ENCODE measurements around the gene SLC6A2. TPM values are rescaled to one million over a fixed set of nuclear protein-coding genes. Genes with fewer than 3 reads are reported as not detected.

SLC6A2 gene
- total RNA-seq, 1 donor from 2014 or later, result under 0.01 TPM

DNA sequence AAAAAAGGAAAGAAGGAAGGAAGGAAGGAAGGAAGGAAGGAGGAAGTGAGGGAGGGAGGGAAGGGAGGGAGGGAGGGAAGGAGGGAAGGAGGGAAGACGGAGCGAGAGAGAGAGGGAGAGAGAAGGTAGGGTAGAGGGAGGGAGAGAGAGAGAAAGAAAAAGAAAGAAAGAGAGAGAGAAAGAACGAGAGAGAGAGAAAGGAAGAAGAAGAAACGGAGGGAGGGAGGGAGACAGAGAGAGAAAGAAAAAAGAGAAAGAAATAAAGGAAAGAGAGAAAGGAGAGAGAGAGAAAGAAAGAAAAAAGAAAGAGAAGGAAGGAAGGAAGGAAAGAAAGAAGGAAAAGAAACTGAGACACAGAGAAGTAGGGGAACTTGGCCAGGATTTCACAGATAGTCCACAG is 8.4 kb upstream of the SLC6A2 start:
- no peak for DNase-seq (ENCODE audit: low read depth in 2 of 2)

DNA sequence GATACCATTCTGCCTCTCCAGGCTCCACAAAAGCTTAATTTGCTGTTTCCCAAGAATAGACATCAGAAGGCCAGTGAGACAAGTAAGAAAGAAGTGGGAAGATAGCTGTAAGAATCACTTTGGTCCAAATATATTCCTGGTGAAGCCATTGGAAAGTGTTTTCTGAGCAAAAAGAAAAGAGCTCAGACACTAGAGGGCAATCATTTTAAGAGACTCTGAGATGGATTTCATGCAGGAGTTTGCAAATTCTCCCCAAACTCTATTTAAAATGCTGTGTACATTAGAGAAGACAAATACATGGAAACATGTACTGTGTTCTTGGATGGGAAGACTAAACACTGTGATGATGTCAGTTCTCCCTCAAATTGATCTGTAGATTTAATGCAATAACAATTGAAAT is 8.0 kb upstream of the SLC6A2 start:
- no peak for DNase-seq (ENCODE audit: low read depth in 2 of 2)

DNA sequence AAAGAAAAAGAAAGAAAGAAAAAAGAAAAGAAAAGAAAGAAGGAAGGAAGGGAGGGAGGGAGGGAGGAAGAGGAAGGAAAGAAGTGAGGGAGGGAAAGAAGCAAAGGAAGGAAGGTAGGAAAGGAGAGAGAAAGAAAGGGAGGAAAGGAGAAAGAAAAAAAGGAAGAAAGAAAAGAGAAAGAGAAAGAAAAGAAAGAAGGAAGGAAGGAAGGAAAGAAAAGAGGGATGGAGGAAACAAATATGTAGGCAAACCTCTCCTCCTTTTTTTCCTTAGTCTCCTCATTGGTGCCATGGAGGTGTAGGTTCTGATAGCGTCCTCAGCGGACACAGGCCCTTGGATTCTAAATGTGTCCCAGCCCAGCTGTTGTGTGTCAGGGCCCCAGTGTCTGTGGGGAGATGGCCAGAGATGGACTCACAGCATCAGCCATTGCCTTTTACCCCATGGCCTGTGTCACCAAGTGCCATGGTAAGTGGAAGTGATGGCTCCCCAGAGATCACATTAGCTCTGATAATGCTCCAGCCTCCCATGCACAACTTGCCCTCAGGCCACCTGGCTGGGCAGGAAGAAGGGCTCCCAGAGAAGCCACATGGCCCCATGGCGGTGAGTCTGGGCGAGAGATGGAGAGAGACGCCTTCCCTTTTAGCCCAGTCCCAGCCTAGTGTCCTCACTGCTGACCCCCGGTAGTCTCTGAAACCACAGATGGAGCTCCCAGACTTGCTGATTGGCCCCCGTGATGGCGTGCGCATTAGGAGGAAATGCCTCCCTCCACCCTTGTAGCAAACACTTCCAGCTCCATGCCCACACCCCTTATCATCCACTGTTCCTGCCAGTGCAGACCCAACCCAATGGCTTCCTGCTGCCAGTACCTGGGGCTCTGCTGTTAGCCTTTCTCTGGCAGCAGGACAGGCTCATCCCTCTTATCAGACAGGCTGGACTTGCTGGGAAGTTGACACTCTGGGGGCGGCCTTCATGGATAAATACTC is 3.7 kb upstream of the SLC6A2 start:
- DNase-seq (ENCODE audit: low read depth in 2 of 2), result no peak

DNA sequence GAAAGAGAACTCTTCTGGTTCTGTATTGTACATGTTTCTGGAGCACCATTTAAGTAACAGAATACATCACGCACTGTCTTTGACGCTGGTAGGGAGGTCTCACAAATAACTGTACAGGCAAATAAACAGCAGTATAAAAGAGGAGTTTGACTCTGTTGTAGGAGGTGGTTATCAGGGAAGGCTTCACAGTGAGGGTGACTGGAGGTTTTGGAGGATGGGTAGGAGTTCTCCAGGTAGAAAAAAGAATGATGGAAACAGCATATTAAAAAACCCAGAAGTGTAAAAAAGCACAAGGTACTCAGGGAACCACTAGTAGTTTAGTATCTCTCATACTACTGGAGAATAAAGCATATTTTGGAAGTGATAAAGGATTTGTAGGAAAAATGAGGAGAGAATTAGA is 2.7 kb upstream of the SLC6A2 start:
- DNase-seq (ENCODE audit: low read depth in 2 of 2), result no peak

DNA sequence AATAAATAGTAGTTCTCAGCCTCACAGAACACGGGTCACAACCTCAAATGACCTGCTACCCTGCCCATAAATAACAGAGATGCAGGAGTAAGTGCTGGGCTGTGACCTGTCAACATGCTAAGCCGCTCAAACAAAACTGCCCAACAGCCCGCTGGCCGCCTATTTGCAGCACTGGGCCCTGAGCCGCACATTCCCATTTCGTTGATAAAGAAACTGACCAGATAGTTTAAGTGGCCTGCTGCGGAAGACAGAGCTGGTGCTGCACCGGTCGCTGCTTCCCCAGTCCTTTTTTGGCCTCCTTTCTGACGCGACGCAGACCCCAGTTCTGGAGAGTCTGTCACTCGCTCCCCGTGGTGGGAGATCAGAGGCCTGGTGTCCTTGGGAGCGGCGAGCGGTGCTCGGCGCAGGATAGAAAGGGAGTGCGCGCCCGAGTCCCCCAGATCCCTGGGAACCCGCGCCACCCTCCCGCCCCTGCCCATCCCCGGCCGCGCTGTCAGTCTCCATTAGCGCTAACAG is 349 bp upstream of the SLC6A2 start:
- no peak for DNase-seq (ENCODE audit: low read depth in 2 of 2)

DNA sequence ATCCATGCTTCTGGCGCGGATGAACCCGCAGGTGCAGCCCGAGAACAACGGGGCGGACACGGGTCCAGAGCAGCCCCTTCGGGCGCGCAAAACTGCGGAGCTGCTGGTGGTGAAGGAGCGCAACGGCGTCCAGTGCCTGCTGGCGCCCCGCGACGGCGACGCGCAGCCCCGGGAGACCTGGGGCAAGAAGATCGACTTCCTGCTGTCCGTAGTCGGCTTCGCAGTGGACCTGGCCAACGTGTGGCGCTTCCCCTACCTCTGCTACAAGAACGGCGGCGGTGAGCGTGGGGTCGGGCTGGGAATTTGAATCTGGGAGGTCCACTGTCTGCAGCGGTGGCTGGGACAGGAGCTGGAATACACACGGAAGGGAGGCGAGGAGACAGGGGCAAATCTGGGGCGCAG is 904 bp downstream of the SLC6A2 start:
- DNase-seq (ENCODE audit: low read depth in 2 of 2), result no peak

DNA sequence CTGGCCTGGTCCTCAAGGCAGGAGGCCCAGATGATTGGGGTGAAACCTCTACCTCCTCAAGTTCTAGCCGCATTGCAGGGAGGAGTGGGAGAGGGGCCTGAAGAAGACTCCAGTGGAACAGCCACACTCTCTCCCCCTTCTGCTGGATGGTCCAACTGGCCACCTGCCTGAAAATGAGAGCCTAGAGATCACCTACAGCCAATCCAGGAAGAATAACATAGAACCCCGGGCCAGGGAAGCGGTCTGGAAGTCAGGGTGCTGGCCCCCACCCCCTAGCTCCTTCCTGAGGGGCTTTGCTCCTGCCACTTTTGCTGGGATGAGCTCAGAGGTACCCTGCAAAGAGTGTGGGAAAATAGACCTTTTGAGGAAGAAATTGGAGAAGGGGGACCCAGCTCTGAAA is 1.8 kb downstream of the SLC6A2 start:
- DNase-seq (ENCODE audit: low read depth in 2 of 2), result no peak

DNA sequence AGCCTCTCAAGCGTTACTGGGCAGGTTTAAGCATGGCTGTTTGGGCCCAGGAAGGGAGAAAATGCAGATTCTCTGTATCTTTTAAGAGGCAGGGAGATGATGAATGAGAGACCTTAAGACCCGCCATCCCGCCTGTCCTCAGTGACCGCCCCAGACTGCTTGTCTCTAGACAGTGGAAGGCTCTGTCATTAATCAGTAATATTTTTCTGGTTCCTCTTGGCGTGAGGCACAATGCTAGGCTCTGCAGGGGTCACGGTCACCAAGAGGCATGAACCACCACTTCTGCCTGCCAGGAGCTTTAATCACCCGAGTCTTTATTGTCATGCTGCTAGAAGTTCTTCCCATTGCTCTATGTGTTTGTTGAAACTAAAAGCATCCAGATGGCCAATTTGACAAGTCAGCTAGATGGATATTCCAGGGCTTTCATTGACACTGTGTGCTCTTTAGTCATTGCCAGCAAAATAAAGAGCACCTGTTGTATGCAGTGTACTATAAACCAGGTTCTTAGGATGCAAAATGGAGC is 3.2 kb downstream of the SLC6A2 start:
- no peak for DNase-seq (ENCODE audit: low read depth in 2 of 2)

DNA sequence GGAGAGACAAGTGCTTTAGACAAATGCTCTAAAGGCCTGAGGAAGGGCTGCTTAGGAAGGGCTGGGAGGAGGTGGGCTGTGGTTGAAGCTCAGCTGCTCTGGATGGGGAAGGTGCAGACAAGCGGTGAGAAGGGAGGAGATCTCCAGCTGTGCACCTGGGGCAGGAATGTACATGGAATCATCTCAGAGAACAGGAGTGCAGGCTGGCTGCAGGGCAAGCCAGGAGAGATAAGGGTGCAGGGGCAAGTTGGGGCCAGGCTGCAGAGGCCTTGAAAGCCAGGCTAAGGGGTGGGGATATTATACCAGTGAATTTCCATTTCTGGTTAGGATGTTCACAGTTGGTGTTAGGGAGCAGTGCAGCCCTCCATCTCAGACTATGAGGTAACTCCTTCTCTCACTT is 4.2 kb downstream of the SLC6A2 start:
- DNase-seq (ENCODE audit: low read depth in 2 of 2), result no peak

DNA sequence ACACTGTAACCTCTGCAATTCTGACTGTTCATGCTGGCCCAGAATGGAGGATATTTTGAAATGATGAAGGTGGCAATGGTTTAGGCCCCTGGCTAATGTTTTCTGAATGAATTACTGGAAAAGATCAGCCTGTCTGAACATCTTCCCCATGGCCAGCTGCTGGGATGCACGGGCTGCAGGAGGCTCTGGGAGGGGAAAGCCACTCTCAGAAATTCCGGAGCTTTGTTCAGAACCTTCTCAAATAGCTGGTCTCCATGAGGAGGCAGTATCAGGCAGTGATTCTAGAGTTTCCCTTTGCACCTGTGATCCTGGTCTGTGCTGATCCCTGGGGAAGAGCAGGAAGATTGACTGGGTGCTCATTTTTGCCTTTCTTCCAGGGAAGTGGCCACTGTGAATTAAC is 5.0 kb downstream of the SLC6A2 start:
- no peak for DNase-seq (ENCODE audit: low read depth in 2 of 2)

DNA sequence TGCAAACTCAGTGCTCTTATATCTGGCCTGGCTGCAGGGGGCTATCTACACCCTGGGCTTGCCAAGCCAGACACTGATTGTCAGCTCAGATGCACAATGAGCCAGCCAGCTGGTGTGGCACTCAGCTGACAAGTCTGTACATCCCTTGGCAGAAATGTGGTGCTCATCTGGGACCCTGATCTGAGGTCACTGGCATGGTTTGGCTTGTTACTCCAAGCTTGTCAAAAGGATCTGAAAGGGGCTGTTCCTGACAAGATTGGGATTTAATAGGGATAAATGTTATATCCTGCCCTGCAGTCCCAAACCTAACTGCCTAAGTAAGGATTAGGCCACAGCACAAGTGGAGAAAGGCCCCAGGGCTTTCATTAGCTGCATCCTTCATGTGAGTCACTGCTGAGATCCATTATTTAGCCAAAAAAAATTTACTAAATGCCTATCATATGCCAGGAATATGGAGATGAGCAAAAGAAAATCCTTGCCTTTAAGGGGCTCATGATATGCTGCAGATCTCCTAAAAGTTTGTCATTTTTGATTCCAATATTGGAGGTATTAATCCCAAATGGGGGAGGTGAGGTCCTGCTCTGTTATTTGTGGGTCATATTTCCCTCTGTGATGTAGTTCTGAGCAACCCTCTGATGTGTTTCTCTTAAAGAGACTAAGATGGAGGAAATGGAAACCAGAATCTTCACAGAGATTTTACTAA is 6.3 kb downstream of the SLC6A2 start:
- DNase-seq (ENCODE audit: low read depth in 2 of 2), result no peak

DNA sequence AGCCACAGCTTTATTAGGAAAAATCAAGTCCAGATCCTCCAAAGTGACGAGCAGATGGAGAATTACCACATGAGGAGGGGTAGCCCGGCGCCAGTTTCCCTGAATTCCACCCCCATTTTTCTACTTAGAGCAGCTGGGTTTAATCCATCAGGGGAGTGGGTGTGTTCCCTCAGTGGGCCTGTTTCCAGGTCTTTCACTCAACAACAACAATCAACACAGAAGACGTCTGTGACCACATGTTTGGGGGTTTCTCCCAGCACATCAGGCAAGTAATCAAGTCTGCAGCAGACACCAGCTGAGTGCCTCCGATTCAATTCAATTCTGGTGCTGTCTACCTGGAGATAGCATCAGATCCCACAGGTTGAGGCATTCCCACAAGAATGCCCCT is 6.8 kb downstream of the SLC6A2 start:
- no peak for DNase-seq (ENCODE audit: low read depth in 2 of 2)

DNA sequence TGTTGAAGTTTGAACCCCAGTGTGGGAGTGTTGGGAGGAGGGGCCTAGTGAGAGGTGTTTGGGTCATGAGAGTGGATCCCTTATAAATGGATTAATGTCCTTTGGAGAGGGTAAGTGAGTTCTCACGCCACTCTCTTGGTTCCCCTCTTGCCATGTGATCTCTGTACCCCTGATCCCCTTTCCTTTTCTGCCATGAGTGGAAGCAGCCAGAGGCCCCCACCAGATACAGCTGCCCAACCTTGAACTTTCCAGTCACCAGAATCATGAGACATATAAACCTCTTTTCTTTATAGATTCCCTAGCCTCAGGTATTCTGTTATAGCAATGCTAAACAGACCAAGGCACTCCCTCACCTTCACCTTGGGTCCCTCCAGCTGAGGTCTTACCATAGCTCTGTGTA is 7.4 kb downstream of the SLC6A2 start:
- DNase-seq (ENCODE audit: low read depth in 2 of 2), result no peak

DNA sequence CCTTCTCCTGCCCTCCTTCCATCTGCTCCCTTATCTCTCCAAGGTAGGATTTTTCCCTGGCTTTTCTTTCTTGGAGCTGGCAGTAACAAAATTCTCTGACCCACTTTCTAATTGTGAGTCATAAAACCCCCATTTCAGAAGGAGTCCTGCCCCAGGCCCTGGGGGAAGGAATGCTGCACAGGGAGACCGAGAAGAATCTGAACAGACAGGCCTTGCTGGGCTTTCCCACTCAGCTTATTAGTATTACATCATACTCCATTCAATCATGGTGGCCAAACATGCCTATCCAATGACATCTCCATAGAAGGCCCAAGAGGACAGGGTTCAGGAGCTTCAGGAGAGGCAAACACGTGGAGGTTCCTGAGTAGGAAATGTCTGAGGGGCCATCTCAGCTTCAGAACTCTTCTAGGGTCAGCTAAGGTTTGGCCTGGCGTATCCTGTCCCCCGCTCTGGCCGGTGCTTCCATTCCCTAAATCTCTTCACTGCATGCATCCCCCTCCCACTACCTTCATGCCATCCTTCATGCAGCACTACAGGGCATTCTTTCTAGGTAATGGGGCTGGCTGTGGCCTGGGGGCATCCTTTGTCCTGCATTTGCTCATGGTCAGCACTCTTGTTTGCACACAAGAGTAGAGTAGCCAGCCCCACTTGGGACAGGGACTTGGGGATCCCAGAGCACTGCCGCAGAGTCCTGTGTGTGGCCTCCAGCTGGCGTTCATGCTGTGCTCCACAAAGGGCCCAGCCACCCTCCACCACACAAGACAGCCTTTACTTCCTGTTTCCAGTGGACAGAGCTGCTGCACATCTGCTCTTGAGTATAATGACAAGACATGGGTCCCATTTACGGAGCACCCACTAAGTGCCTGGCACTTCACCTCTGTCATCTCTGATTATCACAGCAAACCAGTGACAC is 8.2 kb downstream of the SLC6A2 start:
- DNase-seq (ENCODE audit: low read depth in 2 of 2), result no peak

DNA sequence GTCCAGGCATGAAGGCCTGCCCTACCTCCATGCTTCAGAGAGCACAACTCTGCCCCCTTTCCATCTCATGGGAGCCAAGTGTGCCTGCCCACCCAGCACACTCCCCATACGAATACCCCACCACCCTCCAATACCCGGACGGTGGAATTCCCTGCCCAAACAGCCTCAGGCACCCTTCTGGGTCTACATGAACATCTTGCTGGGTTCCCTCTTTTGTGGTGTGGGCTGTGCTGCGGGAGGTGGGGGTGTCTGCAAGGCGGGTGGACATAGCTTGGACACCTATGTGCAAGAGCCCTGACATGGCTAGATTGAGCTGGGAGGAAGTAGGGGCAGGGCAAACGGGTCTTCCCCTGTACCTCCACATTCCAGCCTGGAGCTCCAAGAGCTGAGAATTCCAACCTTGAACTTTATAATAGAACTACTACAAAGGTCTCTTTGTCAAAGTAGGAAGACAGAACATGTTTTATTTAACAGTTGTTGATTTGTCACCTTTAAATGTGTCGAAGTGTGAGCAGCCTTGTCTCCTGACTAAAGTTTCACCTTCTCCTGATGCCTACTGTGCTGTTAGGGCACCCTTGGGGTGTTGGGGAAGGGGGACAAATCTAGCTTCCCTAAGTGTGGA is 9.1 kb downstream of the SLC6A2 start:
- DNase-seq (ENCODE audit: low read depth in 2 of 2), result no peak

DNA sequence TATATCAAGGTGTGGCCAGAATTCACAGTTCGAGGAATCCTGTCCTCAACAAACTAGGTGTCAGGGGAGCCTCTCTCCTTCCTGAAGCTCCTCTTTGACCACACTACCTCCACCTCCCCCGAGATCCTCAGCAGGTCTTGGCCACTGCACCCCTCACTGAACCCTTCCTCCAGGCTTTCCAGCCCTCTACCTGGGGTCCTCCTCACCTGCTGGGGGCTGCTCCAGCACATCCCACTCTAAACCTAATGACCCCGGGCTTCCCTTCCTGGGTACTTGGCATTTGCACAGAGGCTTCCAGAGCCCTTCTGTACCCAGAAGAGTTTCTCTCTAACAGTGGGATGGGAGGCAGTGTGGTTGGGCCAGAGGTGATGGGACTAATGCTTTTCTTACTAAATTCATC is 9.7 kb downstream of the SLC6A2 start:
- no peak for DNase-seq (ENCODE audit: low read depth in 2 of 2)

DNA sequence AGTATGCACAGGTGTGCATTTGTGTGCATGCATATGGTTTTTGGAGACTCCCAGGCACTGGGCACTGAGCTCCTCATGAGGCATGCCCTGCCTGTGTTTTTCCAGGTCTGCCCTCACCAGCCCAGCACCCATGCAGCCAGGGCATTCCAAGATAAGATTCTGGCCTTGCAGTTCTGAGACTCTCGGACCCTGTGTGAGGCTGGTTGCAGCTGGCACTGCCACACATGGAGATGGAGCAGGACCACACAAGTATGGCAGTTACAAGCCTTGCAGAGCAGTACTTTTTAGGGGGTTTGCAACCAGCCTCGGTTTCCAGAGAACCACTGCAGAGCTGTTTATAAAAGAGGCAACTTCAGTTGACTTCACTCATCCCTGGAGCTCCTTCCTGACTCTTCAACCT is 10.2 kb downstream of the SLC6A2 start:
- no peak for DNase-seq (ENCODE audit: low read depth in 2 of 2)

DNA sequence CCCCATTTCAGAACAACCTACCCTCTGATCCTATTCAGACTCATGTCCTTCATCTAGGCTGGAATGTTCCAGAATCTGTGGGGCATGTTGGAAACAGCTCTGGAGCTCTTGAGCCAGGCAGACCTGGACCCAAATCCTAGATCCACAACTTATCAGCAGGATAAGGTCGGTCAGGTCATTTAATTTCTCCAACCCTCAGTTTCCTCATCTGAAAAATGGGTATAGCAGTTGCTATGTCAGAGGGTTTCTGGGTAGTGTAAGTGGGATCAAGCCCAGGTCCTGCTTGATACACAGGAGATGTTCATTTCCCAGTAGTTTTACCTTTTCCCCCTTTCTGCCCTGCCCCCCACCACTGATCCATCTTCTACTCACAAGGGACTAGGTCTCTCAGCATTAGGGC is 12.0 kb downstream of the SLC6A2 start:
- no peak for DNase-seq (ENCODE audit: low read depth in 2 of 2)

DNA sequence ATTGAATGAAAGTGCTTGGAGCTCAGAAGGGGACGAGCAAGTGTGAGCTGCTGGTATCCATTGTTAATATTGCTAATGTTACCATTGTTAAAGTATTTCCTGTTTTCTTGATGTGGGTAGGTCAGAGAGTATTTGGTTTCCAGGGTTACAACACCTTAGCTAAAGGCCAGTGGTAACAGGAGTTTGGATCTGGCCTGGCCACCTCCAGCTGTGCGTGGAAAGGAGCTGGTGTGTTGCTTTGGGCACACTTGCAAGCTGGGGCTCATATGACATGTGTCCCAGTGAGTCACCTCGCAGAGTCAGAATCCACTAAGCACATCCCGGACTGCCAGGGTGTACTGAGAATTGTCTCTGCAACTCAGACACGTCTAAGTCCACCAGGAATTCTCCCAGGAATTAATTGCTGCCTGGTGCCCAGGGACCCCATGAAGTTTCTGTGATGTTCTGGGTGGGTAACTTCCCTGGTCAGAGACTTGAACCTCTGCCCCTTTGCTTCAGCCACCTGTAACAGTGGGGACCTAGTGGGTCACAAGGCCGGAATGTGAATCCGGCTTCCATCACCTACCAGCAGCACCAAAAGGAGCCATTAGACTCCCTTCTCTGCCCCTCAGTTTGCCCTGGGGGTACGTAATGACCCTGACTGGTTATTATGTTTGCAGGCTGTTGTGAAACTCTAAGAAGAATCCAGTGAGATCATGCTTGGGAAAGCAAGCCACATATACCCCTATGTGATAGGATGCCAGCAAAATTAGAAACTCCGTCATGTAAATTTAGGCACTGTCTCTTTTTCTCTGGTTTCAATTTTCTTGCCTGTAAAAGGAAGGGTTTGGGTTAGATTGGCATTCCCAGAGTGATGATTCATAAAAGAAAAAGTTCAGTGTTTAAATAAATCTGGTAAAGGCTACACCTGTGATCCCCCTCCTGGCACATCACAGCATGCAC is 12.8 kb downstream of the SLC6A2 start:
- peak; percentile 86 to 94 for DNase-seq (ENCODE audit: low read depth in 2 of 2)
